Measurements from ENCODE around the gene LRCH4.
"Not testable (repeated sequence)": the region's sequence is repeated elsewhere in the genome, so short reads cannot be mapped to it uniquely, and the experiment has no call there.

LRCH4 gene

DNA sequence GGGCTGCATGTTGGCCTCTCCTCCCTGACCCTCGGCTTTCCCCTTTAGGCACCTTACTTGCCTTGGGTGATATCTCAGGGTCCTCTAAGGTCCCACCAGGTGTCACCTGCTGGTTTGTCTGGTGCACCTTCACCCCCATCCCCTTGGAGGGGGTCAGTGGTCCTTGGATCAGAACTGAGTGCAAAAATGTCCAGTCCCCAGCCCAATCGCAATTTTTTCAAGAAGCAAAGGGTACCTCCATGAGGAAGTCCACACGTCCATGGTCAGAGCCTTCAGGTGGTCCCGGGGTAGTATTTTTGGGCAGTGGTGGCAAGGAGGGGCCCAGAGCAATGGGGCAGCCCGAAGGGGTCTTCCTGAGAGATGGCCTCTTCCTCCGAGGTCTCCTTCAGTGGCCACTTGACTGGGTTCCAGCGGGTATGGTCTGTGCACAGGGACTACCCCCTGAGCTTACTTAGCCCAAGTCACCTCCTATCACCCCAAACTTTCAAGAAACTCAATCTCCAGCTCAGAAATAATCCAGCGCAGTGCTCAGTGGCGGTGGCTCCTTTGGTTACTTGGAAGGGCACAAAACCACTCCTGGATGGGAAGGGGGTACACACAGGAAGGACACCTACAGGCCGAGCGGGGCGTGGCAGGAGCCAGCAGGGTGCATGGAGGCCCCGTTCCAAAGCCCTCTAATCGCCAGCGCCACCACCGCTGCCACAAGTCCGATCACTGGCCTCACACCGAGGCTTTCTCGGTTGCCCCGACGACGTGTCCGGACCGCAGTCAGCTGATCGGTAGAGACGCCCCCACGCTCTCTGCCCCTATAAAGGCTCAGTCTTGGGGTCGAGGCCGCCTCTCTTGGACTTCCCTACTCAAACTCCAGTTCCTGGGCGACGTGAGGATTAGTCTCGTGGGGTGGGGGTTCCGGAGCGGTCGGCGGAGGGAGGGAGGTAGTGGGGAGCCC is 16.8 kb downstream of the LRCH4 start:
- no peak for DNase-seq (ENCODE audit: low read depth in 2 of 2, low spot score in 1 of 2)

DNA sequence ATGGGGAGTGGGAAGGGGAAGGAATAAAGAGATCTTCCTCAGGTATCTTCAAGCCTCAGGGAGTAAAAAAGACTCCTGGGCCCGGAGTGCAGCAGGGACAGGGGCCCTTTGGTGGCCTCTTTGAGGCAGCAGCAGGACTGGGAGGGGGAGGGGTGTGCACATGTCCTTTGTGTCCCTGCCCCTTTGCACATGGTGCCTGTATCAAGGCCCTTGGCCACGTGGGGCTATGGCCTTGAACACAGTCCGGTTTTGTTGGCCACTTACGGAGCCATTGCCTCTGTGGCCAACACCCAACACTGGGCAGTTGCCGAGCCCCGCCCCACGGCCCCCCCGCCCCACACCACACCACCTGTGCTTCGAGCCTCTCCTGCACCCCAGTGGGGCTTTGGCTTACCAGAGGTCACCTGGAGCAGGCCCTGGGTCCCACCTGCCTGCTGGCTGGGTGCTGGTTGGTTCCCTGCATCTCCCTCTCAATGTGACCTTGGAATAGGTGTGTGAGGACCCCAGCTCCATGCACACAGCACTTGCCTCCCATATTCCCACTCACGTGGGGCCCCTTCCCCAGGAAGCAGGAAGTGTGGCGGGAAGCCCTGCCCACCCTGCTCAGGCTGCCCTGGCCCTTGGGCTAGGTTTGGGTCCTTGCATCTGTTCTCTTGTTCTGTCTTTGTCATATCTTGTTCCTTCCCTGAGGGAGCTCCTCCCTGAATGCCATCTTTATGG is 17.6 kb downstream of the LRCH4 start:
- no peak for DNase-seq (ENCODE audit: low read depth in 2 of 2, low spot score in 1 of 2)

DNA sequence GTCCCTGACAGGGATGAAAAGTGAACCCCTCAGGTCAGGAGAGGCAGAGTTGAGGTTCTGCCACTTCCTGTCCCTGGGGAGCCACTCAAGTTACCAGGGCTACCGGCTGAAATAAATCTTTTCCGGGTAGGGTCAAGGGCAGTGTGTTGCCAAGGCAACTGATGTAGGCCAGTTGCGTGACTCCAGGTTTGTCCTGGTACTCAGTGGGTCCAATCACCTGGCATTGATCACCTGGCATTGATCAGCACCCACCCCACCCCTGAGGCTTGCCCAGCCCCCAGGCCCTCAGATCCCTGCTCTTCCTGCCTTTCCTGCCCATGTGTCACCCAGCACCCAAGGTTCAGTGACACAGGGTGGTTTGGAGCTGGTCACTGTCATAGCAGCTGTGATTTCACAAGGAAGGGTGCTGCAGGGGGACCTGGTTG is 18.2 kb downstream of the LRCH4 start:
- DNase-seq (ENCODE audit: low read depth in 2 of 2, low spot score in 1 of 2), result no peak

DNA sequence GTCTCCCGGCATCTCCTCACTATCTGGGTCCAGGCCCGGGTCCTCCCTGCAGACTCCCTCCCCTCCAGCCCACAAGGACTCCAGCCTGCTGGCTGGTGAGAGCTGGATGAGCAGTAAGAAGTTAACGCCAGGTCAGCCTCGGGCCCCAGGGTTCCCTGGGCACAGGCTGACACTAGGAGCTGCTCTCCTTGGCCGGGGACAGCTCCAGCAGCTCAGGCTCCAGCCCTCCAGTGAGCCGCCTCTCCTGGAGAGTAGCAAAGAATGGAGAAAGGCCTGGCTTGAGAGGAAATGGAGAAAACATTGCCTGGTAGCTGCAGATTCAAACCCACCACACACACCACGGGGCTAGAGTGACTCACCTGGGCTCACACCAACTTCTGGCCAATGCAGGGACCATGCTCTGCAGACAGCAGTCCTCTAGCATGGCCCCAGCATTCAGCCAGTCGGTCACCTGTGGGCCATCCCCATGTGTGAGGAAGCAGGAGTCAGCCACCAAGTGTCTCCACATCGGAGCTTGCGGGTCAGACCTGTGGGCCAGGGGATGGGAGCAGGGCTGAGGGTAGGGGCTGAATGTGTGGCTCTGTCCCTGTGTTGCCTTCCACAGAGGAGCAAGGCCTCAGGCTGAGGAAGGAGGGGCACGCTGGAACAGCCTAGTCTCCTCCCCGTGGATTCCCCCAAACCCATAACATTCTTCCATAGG is 18.7 kb downstream of the LRCH4 start:
- DNase-seq (ENCODE audit: low read depth in 2 of 2, low spot score in 1 of 2), result no peak

DNA sequence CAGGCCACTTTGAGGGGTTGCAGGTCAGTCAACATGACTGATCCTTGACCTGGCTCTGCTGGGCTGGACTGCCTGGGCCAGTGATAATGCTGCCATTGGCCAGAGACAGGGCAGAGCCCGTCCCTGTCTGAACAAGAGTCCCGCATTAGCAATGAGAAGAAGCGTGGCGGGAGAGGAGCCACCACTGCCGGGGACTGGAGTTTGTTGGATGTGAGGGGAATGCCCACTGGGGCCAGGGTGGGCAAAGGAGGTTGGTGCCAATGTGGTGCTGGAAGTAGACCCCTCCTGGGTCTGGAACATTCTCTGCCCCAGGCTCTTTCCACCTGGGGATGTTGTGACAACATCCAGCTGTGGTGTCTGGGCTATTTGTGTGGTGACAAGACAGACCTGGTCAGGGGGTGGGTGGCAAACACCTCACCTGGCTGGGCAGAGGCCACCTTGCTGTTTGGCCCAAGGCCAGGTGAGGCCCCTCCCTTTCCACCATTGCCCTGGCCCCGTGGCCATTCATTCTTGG is 19.9 kb downstream of the LRCH4 start:
- no peak for DNase-seq (ENCODE audit: low read depth in 2 of 2, low spot score in 1 of 2)

DNA sequence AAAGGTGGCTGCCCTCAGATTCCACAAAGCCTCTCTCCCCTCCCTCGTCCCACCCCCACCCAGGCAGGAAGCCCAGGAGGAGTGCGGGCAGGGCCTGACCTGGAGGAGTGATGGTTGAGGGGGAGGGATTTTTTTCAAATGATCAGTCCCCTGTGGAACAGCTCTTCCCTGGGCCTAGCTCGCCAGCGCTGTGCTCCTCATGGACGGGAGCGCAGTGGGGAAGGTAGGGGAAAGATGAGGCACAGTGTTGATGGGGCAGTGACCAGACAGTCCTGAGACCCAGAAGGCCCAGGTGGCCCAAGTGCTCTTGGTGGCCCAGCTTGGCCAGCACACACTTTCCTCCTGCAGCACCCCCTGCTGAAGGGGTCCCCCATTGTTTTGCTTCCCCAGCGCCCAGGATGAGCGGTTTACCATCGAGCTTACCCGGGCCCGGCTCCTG is 20.8 kb downstream of the LRCH4 start:
- no peak for DNase-seq (ENCODE audit: low read depth in 2 of 2, low spot score in 1 of 2)

DNA sequence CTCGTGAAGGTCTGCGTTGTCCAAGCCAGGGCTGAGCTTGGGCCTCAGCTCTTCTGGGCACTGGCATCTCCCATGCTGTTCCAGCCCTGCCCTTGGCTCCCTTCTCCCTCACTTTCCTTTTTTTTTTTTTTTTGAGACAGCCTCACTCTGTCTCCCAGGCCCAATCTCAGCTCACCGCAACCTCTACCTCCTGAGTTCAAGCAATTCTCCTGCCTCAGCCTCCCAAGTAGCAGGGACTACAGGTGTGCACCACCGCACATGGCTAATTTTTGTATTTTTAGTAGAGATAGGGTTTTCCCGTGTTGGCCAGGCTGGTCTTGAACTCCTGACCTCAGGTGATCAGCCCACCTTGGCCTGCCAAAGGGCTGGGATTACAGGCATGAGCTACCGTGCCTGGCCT is 21.5 kb downstream of the LRCH4 start:
- DNase-seq (ENCODE audit: low read depth in 2 of 2, low spot score in 1 of 2), result not testable (repeated sequence)

DNA sequence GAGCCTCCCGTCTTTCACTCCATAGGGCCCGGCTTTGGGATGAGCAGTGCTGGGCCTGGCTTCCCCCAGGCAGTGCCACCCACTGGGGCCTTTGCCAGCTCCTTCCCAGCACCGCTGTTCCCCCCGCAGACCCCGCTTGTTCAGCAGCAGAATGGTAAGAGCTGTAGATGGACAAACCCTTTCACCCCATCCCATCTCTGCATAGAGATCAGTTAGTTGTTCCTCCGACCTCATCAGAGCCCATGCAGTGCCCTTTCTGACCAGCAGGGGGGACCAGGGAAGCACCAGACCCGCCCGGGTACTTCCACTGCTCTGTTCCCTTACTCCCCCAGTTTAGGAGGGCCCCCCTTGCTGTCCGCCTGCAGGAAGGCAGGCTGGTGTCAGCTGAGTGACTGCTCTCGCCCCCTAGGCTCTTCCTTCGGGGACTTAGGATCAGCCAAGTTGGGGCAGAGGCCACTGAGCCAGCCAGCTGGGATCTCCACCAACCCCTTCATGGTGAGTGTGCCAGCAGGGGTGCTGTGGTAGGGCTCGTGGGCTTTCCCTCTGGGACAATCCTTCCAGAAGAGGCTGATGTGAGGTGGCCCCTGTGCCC is 22.0 kb downstream of the LRCH4 start:
- peak; percentile 64 to 90 for DNase-seq (ENCODE audit: low read depth in 2 of 2, low spot score in 1 of 2)

DNA sequence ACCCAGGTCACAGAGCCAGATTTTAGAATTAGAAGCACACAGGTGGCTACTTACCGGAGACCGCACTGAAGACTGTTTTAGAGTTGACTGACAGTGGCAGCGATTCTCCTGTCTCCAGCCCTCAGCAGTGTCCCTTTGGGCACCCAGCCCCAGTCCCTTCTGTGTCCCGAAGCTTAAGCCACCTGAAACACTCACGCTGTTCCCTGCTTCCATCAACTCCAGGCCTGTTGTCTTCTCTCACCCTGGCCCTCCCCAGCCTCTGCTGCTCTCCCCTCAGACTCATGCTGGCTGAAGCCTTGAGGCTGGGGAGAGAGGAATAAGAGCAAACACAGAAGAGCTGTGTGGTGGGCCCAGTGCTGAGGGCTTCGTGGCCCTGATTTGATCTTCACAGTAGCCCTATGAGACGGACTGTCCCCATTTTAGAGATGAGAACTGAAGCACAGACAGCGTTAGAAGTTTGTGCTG is 22.8 kb downstream of the LRCH4 start:
- DNase-seq (ENCODE audit: low read depth in 2 of 2, low spot score in 1 of 2), result no peak

DNA sequence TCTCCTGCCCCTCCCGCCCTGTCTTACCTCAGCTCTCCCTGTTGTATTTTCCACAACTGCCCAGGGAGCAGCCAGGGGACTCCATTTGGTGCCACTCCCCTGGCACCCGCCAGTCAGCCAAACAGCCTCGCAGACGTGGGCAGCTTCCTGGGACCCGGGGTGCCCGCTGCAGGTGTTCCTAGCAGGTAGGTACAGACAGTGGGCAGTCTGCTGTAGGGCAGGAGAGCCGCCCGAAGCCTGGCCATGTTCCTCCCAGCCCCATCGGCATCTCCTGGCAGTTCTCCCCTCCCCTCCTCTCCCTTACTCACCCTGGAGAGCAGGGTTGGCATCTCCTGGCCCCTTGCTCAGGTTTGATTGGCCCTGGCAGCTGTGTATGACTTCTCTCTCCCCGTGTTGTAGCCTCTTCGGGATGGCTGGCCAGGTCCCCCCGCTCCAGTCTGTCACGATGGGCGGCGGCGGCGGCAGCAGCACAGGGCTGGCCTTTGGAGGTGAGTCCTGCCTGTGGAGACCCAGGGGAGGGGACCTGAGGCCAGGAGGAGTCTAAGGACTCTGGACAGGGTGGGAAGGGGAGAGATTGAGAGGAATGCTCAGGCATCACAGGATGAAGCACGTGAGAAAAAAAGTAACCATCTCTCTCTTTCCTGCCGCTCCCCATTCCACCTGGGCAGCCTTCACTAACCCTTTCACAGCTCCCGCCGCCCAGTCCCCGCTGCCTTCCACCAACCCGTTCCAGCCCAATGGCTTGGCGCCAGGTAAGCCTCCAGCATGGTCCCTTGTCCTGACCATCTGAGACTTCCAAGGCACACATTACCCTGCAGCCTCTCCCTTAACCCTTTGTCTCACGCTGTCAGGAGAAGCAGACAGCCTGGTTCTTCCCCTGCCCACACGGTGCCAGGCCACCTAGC is 23.5 kb downstream of the LRCH4 start:
- DNase-seq (ENCODE audit: low read depth in 2 of 2, low spot score in 1 of 2), result no peak

DNA sequence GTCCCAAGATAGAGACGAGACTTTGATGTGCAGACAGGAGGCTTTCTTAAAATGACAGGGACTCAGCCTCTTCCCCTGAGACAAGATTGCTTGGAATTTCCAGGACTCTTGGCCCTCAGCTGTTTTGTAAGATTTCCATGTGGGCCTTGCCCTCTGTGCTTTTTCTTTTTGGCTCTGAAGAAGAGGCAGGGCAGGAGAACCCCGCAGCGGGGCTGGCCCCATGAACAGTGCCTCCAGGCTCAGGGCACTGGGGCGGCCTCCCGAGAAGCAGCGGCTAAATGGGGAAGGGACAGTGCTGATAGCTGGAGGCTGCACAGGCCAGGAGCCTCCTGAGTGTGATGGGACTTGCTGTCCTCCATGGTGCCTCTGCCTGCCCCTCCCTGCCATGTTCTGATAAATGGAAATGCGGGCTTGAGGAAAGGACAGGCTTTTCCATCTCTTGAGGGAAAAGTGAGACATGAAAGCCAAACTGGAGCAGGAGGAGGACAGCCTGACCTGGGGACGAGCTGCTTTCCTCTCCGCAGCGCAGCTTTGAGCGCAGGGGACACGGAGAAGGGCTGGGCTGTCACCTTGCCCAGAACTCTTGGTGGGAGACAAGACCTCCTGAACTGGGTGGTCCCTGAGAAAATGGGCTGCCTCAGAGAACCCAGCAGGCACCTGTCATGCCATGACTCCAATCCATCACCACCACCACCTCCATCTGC is 24.3 kb downstream of the LRCH4 start:
- no peak for DNase-seq (ENCODE audit: low read depth in 2 of 2, low spot score in 1 of 2)

DNA sequence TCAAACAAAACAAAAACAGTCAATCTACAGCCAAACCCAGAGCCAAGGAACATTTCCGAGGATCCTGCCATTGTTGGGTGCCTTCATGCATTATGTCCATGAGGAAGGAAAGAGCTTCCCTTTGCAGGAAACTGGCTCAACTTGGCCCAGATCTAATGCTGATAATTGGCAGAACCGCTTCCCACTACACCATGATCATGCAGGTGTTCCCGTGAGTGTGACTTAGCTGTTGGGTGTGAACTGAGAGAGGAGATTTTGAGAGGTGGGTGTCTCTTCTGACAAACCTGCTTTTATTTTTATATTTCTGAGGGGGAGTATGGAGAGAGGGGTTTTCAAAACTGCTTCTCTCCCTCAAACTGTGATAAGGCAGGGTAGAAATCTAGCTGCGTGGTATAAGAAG is 26.8 kb downstream of the LRCH4 start:
- DNase-seq (ENCODE audit: low read depth in 2 of 2, low spot score in 1 of 2), result no peak

DNA sequence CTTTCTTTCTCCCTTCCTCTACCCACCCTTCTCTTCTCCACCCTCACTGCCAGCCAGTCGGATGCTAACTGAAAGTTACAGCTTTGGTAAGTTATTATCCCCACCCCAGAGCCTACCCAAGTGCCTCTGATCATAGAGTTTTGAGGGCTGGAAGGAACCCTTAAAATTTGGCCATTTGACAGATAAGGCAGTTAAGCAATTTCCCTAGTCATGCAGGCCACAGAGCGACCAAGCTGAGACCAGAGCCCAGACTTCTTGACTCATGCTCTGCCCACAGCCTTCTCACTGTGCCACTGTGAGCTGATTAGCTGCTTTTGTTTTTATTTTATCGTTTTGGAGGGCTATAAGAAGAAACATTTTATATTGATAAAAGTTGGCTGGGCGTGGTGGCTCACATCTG is 29.4 kb downstream of the LRCH4 start:
- no peak for DNase-seq (ENCODE audit: low read depth in 2 of 2, low spot score in 1 of 2)

DNA sequence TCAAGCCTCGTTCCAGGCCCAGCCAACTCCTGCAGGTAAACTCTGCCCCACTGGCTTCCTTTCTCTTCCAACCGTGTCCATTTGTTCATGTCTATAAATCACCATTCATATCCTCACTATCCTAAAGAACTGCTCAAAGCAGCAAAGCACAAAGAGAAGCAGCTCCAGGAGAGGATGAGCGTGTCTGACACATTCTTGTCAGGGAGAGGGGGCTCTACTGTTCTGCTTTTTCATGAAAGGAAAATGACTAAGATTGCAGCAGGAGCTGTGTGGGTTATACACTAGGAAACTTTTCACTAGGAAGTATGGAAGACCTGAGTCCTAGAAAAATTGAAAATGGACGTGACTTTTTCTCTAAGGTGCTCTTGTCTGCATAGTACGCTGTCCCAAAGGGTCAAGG is 30.2 kb downstream of the LRCH4 start:
- no peak for DNase-seq (ENCODE audit: low read depth in 2 of 2, low spot score in 1 of 2)

DNA sequence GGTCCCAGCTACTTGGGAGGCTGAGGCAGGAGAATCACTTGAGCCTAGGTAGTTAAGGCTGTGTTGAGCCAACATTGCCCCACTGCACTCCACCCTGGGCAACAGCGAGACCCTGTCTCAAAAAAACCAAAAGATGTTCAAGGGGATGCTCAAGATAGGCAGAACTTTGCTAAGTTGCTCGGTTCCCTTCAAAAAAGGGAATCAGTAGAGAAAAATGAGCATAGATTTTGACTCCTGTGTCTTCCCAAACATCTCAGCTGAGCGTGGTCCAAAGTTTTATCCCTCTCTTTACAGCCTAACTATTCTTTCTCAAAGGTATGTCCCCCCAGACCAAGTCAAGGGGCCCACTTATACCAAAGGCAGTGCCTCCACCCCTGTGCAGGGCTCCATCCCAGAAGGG is 32.9 kb downstream of the LRCH4 start:
- DNase-seq (ENCODE audit: low read depth in 2 of 2, low spot score in 1 of 2), result no peak

DNA sequence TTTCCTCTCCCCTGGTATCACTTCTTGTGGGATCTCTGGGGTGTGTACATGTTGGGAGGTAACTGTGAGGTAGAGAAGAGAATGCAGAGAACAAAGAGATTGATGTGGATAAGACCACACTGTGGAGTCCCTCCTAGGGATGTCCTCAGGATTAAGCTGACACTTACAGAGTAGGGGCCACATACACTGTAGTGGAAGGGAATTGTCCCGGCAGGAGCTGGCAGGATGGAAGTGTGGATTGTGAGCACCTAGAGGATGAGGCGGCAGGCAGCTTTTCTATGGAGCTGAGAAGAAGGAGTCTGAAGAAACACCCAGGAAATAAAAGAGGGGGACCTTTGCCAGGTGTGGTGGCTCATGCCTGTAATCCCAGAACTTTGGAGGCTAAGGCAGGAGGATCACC is 33.4 kb downstream of the LRCH4 start:
- no peak for DNase-seq (ENCODE audit: low read depth in 2 of 2, low spot score in 1 of 2)

DNA sequence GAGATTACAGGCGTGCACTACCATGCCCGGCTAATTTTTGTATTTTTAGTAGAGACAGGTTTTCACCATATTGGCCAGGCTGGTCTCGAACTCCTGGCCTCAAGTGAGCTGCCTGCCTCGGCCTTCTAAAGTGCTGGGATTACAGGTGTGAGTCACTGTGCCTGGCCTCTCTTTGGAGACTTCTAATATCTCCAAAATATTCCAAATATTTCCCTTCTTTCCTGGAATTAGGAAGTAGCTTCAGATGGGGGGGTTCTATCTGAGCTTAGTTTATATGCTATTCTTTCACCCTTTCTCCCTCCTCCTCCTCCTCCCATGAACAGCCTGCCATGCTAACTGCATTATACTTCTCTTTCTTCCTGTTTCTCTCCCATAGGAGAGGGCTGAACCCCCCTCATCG is 37.5 kb downstream of the LRCH4 start:
- DNase-seq (ENCODE audit: low read depth in 2 of 2, low spot score in 1 of 2), result not testable (repeated sequence)

DNA sequence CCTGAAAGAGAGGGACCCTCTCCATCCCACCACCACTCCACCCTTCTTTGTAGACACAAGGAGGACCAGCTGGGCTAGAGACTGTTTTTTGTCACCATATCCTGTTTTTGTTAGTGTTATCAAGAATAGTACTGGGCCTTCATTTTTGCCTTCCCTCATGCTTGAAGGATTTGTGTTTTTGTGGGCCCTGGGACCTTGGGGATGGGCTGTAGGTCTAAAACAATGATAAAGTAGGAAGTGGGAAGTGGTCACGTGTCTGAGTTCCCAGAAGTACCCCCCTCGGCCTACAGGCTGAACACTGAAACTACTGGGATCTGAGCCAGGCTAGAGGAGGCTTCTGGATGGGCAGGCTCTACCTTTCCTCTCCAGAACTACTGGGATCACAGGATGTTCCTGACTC is 38.1 kb downstream of the LRCH4 start:
- DNase-seq (ENCODE audit: low read depth in 2 of 2, low spot score in 1 of 2), result no peak

Data from stimulated activated CD8-positive, alpha-beta memory T cell treated with anti-CD3 and anti-CD28 coated beads, Interleukin-4, amount 100 ng/mL, for 4 hours (primary cell).